KMS-11 (cell line): ENCODE results near the gene CDKN2AIP.
"Not testable (repeated sequence)": the region's sequence is repeated elsewhere in the genome, so short reads cannot be mapped to it uniquely, and the experiment has no call there.

ENCODE experiments used
- H2AFZ ChIP-seq: fragments of 200-600 bp; sonication (generic); 2 replicates; pipeline ENCODE4 v1.6.1; 2016; ENCODE audit warnings: antibody characterized with exemption, mixed run types, low read depth
- H3K27ac ChIP-seq: fragments of 200-600 bp; sonication (generic); 2 replicates; pipeline ENCODE4 v1.6.1; 2016; ENCODE audit warnings: mild to moderate bottlenecking, mixed run types
- H3K27me3 ChIP-seq: fragments of 200-600 bp; sonication (generic); 2 replicates; pipeline ENCODE4 v1.6.1; 2017; ENCODE audit warnings: mild to moderate bottlenecking, low read depth, mixed run types, moderate library complexity; ENCODE audit not compliant: insufficient read depth
- H3K36me3 ChIP-seq: fragments of 200-600 bp; sonication (generic); 2 replicates; pipeline ENCODE4 v1.6.1; 2017; ENCODE audit warnings: mild to moderate bottlenecking, mixed run types; ENCODE audit not compliant: insufficient read depth
- H3K4me1 ChIP-seq: fragments of 200-600 bp; sonication (generic); 2 replicates; pipeline ENCODE4 v1.6.1; 2016; ENCODE audit warnings: mild to moderate bottlenecking, low read depth, mixed run types; ENCODE audit not compliant: poor library complexity, severe bottlenecking
- H3K4me2 ChIP-seq: fragments of 200-600 bp; sonication (generic); 2 replicates; pipeline ENCODE4 v1.7.0; 2016; ENCODE audit warnings: mild to moderate bottlenecking, mixed run types
- H3K4me3 ChIP-seq: fragments of 200-600 bp; sonication (generic); IDR thresholded peaks from 2 replicates; pipeline ENCODE4 v1.6.1; 2017; ENCODE audit warnings: low read depth, low read length, mixed read lengths; ENCODE audit not compliant: insufficient read depth
- H3K79me2 ChIP-seq: fragments of 200-600 bp; sonication (generic); 2 replicates; pipeline ENCODE4 v1.6.1; 2016; ENCODE audit warnings: low read depth, mixed run types; ENCODE audit not compliant: insufficient read depth
- H3K9ac ChIP-seq: fragments of 200-600 bp; sonication (generic); 2 replicates; pipeline ENCODE4 v1.6.1; 2016; ENCODE audit warnings: mild to moderate bottlenecking, mixed run types
- H4K20me1 ChIP-seq: fragments of 200-600 bp; sonication (generic); 2 replicates; pipeline ENCODE4 v1.6.1; 2016; ENCODE audit warnings: mild to moderate bottlenecking, mixed run types; ENCODE audit not compliant: insufficient read depth
- TF ChIP-seq, protein P1 (sequence below): fragments of 200-600 bp; sonication (generic); conservative IDR thresholded peaks from 2 replicates; pipeline ENCODE4 v1.6.1; 2017; ENCODE audit warnings: low read depth, mild to moderate bottlenecking, antibody characterized with exemption, low read length, moderate library complexity, mixed read lengths

The CDKN2AIP gene

DNA sequence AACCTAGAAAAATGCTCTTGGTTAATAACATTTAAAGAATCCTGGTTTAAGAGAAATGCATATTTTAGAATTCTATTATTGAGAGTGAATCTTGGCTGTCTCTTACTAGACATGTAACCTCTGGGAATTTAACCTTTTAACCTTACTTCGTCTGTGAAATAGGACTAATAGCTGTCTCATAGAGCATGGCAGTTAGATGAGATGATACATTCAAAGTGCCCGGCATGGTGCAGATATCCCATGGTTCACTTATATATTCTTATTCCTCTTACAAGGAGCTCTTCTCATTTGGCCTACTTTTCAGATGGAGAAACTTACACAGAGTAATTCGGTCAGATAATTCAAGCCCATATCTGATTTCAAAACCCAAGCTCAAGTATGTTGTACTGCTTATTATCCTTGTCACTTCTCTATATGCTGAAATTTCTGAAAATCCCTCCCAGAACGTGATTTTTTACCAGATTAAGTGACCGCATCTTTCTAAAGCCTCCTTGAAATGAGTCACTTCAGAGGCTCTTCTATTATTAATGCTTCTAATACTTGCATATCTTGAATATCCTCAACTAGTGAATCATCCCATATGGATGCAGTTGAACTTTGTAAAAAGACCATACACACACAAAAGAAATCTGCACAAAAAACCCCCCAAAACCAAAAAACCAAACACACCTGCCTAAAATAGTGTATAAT lies 4.9 kb downstream of the CDKN2AIP start:
- Histone ChIP-seq H3K27ac (no peak overlapping the region), H3K79me2 (peaks cover 38% of the 10 kb centered on the region), H3K36me3 (peaks cover 23% of the 10 kb centered on the region; the same call in 1 of the 2 replicates), H3K4me1 (peaks cover 37% of the 10 kb centered on the region), H3K4me2 (no peak overlapping the region), H4K20me1 (no peaks in the 10 kb centered on the region), H3K27me3 (no peaks in the 10 kb centered on the region), H2AFZ (no peak overlapping the region), H3K9ac (no peak overlapping the region), H3K4me3 (no peak overlapping the region)
- TF ChIP-seq, protein P1, sequence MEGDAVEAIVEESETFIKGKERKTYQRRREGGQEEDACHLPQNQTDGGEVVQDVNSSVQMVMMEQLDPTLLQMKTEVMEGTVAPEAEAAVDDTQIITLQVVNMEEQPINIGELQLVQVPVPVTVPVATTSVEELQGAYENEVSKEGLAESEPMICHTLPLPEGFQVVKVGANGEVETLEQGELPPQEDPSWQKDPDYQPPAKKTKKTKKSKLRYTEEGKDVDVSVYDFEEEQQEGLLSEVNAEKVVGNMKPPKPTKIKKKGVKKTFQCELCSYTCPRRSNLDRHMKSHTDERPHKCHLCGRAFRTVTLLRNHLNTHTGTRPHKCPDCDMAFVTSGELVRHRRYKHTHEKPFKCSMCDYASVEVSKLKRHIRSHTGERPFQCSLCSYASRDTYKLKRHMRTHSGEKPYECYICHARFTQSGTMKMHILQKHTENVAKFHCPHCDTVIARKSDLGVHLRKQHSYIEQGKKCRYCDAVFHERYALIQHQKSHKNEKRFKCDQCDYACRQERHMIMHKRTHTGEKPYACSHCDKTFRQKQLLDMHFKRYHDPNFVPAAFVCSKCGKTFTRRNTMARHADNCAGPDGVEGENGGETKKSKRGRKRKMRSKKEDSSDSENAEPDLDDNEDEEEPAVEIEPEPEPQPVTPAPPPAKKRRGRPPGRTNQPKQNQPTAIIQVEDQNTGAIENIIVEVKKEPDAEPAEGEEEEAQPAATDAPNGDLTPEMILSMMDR: no peak

DNA sequence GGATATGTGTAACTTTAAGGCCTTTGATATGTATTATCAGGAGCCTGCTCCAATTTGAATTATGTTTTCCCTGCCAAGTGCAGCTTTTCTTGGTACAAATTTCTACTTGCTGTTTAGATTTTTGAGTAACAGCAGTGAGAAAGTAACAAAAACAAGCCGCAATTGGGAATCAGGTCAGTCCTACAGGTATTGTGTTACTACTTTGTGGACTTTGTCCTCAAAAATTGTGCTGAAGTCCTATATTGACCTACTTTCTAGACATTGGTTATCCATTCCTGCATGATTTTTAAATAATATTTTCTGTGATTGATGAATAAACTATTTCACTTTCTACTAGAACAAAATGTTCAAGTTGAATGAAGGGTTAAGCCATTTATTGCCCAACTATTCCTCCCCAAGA lies 5.7 kb downstream of the CDKN2AIP start:
- Histone ChIP-seq H3K4me2 (no peak overlapping the region), H3K27me3 (no peaks in the 10 kb centered on the region), H3K79me2 (peaks cover 34% of the 10 kb centered on the region), H3K4me1 (peaks cover 37% of the 10 kb centered on the region), H3K36me3 (peaks cover 23% of the 10 kb centered on the region; the same call in 1 of the 2 replicates), H3K9ac (no peak overlapping the region), H4K20me1 (no peaks in the 10 kb centered on the region), H3K4me3 (no peak overlapping the region), H3K27ac (no peak overlapping the region), H2AFZ (no peak overlapping the region)
- TF ChIP-seq, protein P1: no peak

DNA sequence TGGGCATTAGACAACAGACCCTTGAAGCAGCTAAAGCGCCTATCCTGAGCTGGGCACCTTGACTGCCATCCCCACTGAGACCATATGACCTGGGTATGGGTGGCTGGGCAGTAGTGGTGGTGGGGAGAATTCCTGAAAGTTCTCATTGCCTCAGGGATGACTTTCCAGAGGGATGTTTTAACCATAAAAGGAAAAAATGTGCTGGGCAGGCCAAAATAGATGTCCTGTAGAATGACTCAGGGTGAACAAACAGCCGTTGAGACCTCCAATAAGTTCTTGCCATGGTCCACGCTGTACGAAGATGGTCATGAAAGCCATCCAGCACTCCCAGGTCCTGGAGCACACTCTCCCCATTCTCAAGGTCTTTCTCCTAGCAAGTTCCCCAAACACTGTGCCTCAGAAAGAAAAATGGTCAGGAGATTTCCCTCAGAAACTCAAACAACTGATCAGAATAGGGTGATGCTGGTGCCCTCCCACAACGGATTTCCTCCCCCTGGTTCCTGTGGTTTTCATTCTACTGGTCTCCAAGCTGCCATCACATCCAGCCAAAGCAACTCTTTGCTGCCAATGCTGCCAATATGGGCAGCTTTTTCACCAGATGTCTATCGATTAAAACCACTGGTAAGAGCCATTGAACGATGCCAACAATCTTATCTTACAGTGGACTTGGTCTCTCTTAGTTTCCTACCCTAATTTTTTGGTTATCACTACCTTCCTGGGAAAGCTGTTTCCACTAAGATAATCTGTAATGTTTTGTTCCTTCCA lies 11.2 kb downstream of the CDKN2AIP start:
- Histone ChIP-seq H2AFZ (no peak overlapping the region), H4K20me1 (no peaks in the 10 kb centered on the region), H3K4me2 (no peak overlapping the region), H3K4me1 (no peaks in the 10 kb centered on the region), H3K79me2 (no peaks in the 10 kb centered on the region), H3K36me3 (no peaks in the 10 kb centered on the region), H3K27ac (no peak overlapping the region), H3K4me3 (no peak overlapping the region), H3K9ac (no peak overlapping the region), H3K27me3 (no peaks in the 10 kb centered on the region)
- TF ChIP-seq, protein P1: no peak

DNA sequence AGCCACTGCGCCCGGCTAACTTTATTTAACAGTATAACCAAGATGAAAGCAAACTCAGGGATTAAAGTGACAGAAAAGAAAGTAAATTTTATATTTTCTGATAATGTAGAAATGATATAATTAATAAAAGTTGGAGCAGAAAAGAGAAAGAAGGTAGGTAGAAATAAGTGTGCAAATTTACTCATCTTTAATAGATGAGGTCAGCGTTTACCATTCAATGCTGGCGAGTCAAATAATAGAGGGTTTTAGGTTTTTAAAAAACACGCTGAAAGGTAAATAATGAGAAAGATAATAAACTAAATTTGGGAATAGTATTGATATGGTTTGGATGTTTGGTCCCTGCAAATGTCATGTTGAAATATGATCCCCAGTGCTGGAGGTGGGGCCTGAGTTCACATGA lies 13.6 kb downstream of the CDKN2AIP start:
- H3K4me1 ChIP-seq: no peaks in the 10 kb centered on the region
- H4K20me1 ChIP-seq: no peaks in the 10 kb centered on the region
- no peaks in the 10 kb centered on the region for H3K79me2 ChIP-seq
- H3K36me3 ChIP-seq: no peaks in the 10 kb centered on the region
- no peak overlapping the region for H3K4me2 ChIP-seq
- TF ChIP-seq, protein P1: no peak
- no peak overlapping the region for H3K27ac ChIP-seq
- no peak overlapping the region for H3K4me3 ChIP-seq
- H2AFZ ChIP-seq: no peak overlapping the region
- no peaks in the 10 kb centered on the region for H3K27me3 ChIP-seq
- no peak overlapping the region for H3K9ac ChIP-seq

DNA sequence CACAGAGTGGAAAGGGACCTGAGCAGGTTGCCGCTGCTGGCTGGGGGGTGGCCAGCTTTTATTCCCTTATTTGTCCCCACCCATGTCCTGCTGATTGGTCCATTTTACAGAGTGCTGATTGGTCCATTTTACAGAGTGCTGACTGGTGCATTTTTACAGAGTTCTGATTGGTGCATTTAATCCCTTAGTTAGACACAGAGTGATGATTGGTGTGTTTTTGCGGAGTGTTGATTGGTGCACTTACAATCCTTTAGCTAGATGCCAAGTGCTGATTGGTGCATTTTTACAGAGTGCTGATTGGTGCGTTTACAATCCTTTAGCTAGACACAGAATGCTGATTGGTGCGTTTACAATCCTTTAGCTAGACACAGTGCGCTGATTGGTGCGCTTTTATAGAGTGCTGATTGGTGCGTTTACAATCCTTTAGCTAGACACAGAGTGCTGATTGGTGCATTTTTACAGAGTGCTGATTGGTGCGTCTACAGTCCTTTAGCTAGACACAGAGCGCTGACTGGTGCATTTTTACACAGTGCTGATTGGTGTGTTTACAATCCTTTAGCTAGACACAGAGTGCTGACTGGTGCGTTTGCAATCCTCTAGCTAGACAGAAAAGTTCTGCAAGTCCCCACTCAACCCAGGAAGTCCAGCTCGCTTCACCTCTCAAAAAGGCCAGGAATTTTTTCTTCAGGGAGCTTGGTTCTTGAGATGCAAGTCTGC lies 19.6 kb downstream of the CDKN2AIP start:
- H3K4me1 ChIP-seq, H3K27me3 ChIP-seq, H3K36me3 ChIP-seq, H3K9ac ChIP-seq, H4K20me1 ChIP-seq, H3K27ac ChIP-seq, H3K4me3 ChIP-seq, H3K79me2 ChIP-seq, H2AFZ ChIP-seq, H3K4me2 ChIP-seq: not testable (repeated sequence)

DNA sequence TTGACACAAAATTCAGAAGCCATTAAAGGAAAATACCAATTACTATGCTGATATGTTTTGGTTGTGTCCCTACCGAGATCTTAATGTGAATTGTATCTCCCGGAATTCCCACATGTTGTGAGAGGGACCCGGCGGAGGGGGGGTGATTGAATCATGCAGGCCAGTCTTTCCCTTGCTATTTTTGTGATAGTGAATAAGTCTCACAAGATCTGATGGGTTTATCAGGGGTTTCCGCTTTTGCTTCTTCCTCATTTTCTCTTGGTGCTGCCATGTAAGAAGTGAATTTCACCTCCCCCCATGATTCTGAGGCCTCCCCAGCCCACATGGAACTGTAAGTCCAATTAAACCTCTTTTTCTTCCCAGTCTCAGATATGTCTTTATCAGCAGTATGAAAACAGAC lies 21.4 kb downstream of the CDKN2AIP start:
- not testable (repeated sequence) for H3K36me3 ChIP-seq, H3K27ac ChIP-seq, H3K27me3 ChIP-seq, H4K20me1 ChIP-seq, H3K9ac ChIP-seq, H2AFZ ChIP-seq, H3K4me1 ChIP-seq, H3K79me2 ChIP-seq, H3K4me2 ChIP-seq, H3K4me3 ChIP-seq
